HEK293T (cell line): ENCODE results near the gene OSBPL2.

Source experiments
- CTCF ChIA-PET: fragments of 350-600 bp; formaldehyde crosslinking; extraction: SDS; loops from one replicate; lab custom pipeline; 2021; ENCODE audit warnings: antibody characterized with exemption, inconsistent platforms; lab: Yijun Ruan, JAX
- POLR2A ChIA-PET: fragments of 350-600 bp; formaldehyde crosslinking; extraction: SDS; loops from one replicate; lab custom pipeline; 2020; ENCODE audit warnings: antibody characterized with exemption, inconsistent platforms; lab: Yijun Ruan, JAX
- DNase-seq: peaks from one replicate; pipeline ENCODE4 v3.0.0; 2012; ENCODE audit warnings: mixed read lengths; ENCODE audit errors: extremely low spot score
- ARNT ChIP-seq: fragments of 450-650 bp; IDR thresholded peaks from 2 replicates; pipeline ENCODE4 v1.6.1; 2017; ENCODE audit warnings: mild to moderate bottlenecking
- BHLHE40 ChIP-seq: fragments of 450-650 bp; IDR thresholded peaks from 2 replicates; pipeline ENCODE4 v1.6.1; 2016; ENCODE audit warnings: mild to moderate bottlenecking, moderate library complexity, borderline replicate concordance
- CTBP1 ChIP-seq: fragments of 450-650 bp; IDR thresholded peaks from 2 replicates; pipeline ENCODE4 v1.6.1; 2016; ENCODE audit warnings: borderline replicate concordance
- ELF4 ChIP-seq: fragments of 450-650 bp; IDR thresholded peaks from 2 replicates; pipeline ENCODE4 v1.6.1; 2017; ENCODE audit warnings: antibody characterized with exemption
- FOXA1 ChIP-seq: fragments of 450-650 bp; IDR thresholded peaks from 2 replicates; pipeline ENCODE4 v1.6.1; 2016; ENCODE audit warnings: mild to moderate bottlenecking
- FOXK2 ChIP-seq: fragments of 450-650 bp; IDR thresholded peaks from 2 replicates; pipeline ENCODE4 v1.6.1; 2016; ENCODE audit warnings: mild to moderate bottlenecking
- FOXM1 ChIP-seq: fragments of 450-650 bp; IDR thresholded peaks from 2 replicates; pipeline ENCODE4 v1.6.1; 2017; ENCODE audit warnings: mild to moderate bottlenecking, borderline replicate concordance
- HDGF ChIP-seq: fragments of 450-650 bp; IDR thresholded peaks from 2 replicates; pipeline ENCODE4 v1.6.1; 2017; ENCODE audit warnings: antibody characterized with exemption, borderline replicate concordance
- L3MBTL2 ChIP-seq: fragments of 450-650 bp; conservative IDR thresholded peaks from 2 replicates; pipeline ENCODE4 v1.6.1; 2016; ENCODE audit warnings: mild to moderate bottlenecking
- LEF1 ChIP-seq: fragments of 450-650 bp; IDR thresholded peaks from 2 replicates; pipeline ENCODE4 v1.6.1; 2017; ENCODE audit warnings: mild to moderate bottlenecking, borderline replicate concordance
- NFRKB ChIP-seq: fragments of 450-650 bp; IDR thresholded peaks from 2 replicates; pipeline ENCODE4 v1.6.1; 2016; ENCODE audit warnings: mild to moderate bottlenecking, moderate library complexity
- SP1 ChIP-seq: fragments of 450-650 bp; IDR thresholded peaks from 2 replicates; pipeline ENCODE4 v1.6.1; 2017
- SUZ12 ChIP-seq: fragments of 450-650 bp; IDR thresholded peaks from 2 replicates; pipeline ENCODE4 v1.6.1; 2016; ENCODE audit warnings: mild to moderate bottlenecking
- TARDBP ChIP-seq: fragments of 450-650 bp; IDR thresholded peaks from 2 replicates; pipeline ENCODE4 v1.6.1; 2016
- ZNF384 ChIP-seq: fragments of 450-650 bp; IDR thresholded peaks from 2 replicates; pipeline ENCODE4 v1.6.1; 2016
- TF ChIP-seq, protein P1 (sequence below): fragments of 450-650 bp; IDR thresholded peaks from 2 replicates; pipeline ENCODE4 v1.6.1; 2016

OSBPL2 gene

DNA sequence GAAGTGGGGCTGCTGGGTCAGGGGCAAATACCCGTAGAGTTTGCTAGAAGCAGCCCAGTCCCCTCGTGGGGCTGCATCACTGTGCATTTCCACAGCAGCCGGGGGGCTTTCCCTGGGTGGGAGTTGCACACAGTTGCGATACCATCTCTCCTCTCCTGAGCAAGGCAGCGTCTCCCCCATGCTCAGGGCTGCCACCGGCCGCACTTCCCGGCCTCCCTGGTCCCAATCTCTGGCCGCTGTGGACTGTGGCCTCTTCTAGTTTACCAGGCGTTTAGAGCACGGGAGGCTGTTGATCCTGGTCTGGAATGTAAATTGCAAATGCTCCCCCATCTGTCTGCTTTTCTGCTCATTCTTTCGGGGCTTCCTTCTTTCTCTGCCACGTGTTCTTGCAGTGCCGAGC is 31.1 kb downstream of the OSBPL2 start:
- TF ChIP-seq TARDBP (no peak), SP1 (no peak), NFRKB (no peak), ZNF384 (no peak), BHLHE40 (no peak), HDGF (no peak), ARNT (no peak), FOXA1 (no peak), CTBP1 (no peak), L3MBTL2 (no peak), SUZ12 (no peak), ELF4 (no peak)
- TF ChIP-seq, protein P1, sequence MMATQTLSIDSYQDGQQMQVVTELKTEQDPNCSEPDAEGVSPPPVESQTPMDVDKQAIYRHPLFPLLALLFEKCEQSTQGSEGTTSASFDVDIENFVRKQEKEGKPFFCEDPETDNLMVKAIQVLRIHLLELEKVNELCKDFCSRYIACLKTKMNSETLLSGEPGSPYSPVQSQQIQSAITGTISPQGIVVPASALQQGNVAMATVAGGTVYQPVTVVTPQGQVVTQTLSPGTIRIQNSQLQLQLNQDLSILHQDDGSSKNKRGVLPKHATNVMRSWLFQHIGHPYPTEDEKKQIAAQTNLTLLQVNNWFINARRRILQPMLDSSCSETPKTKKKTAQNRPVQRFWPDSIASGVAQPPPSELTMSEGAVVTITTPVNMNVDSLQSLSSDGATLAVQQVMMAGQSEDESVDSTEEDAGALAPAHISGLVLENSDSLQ: no peak
- no peak for DNase-seq
- POLR2A ChIA-PET: no interaction called here
- CTCF ChIA-PET: no interaction called here

DNA sequence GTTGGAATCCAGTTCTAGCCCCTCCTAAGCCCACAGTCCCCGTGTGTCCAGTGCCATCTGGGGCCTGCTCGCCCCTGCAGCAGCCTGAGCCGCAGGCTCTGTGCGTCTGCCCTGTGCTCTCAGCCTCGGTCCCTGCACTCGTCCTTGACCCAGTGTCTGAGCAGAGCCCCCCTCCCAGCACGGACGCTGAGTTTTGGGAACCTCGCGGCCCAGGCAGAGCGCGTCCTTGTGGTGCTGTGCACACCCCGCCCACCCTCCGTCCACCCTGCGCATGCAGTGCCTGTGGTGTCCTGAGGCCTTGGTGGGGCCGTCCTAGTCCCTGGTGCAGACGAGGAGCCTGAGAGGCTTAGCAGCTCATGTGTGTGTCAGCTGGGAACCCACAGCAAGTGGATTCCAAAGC is 31.6 kb downstream of the OSBPL2 start:
- CTCF ChIA-PET: no interaction called here
- POLR2A ChIA-PET: no interaction called here
- no peak for DNase-seq
- TF ChIP-seq LEF1 (no peak), NFRKB (no peak), FOXA1 (no peak), ARNT (no peak), CTBP1 (no peak), ZNF384 (no peak), ELF4 (no peak)

DNA sequence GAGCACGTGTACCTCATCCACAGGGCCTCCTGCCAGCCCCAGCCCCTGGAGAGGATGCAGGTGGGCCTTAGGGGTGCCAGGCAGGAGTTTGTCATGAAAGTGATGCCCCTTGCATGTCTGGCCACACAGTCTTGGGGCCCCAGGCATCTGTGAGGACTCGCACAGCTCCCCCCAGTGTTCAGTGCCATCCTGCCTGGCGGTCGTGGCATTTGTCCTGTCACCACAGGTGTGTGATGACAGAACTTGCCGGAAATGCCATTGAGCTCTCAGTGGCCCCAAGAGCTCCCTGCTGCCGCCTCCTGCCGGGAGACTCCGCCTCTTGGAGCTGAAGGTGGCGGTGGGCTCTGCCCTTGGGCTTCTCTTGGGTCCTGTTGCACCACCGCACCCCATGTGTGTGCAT is 33.9 kb downstream of the OSBPL2 start:
- CTCF ChIA-PET: no interaction called here
- TF ChIP-seq, protein P1: no peak
- TF ChIP-seq LEF1 (no peak), BHLHE40 (no peak), NFRKB (no peak), TARDBP (no peak), HDGF (no peak), SP1 (no peak), ARNT (no peak), FOXK2 (no peak)
- no peak for DNase-seq

DNA sequence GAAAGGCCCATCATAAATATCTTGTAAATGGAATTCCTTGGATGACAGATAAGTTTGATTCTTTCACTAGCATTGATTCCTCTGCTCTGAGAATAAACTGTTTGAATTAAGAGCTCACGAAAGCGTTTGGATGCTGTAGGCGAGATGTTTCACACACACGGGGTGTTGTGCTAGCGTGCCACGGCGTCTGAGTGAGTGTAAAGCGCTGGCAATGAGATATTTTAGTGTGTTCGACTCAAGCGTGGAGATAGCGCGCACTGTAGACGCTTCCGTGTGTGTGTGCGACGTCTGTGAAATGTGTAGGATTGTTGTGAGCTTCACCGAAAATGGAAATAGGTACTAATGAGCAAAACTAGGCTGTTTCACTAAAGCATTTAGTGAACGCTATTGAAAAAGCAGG is 35.1 kb downstream of the OSBPL2 start:
- TF ChIP-seq L3MBTL2 (no peak), HDGF (no peak), BHLHE40 (no peak), SUZ12 (no peak), FOXA1 (no peak), ZNF384 (no peak), LEF1 (no peak), ARNT (no peak), TARDBP (no peak), NFRKB (no peak), ELF4 (no peak), SP1 (no peak), FOXK2 (no peak), CTBP1 (no peak)
- TF ChIP-seq, protein P1: no peak
- no peak for DNase-seq
- ChIA-PET POLR2A (no interaction called here), CTCF (no interaction called here)

More for the DNA sequence above, 33.9 kb downstream of the OSBPL2 start:
- POLR2A ChIA-PET: no interaction called here

DNA sequence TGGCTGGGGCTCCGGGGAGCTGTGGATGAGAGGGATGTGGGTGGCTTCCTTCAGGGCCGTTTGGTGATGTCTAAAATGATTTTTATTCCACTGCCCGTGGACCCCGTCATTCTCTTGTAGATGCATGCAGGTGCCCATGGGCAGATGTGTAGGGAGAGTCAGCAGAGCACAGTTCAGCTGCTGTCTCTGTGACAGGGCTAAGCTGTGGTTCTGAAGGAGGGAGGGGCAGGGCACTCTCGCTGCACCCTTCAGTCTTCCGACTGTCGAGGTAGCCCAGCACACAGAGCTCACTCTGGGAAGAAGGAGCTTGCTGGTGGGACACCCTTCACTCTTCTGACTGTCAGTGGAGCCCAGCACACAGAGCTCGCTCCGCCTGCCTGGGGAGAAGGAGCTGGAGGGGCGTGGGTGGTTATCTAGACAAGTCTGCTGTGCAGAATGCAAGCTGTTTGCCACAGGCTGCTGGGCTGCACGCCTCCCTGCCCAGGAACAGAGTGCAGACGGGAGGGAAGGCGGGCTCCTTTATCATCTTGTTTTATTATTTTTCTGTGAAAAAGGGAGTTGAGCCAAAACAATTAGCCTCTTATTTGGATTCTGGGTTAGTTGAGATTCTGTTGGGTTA is 36.1 kb downstream of the OSBPL2 start:
- POLR2A ChIA-PET: no interaction called here
- DNase-seq: no peak
- CTCF ChIA-PET: no interaction called here
- TF ChIP-seq TARDBP (no peak), ARNT (no peak), SUZ12 (no peak), L3MBTL2 (no peak), CTBP1 (no peak), HDGF (no peak), ELF4 (no peak), FOXA1 (no peak), ZNF384 (no peak), SP1 (no peak), NFRKB (no peak)

DNA sequence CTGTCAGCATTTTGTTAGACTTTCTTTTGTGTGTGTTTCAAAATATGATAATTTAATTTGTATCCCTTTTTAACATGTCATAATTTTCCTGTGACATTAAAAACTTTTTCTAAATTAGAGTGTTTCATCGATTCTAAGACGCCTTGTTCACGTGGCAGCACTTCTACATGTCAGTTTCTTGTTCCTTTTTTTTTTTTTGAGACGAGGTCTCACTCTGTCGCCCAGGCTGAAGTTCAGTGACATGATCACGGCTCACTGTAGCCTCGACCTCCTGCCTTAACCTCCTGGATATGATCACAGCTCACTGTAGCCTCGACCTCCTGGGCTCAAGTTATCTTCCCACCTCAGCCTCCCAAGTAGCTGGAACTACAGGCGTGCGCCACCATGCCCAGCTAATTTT is 36.9 kb downstream of the OSBPL2 start:
- POLR2A ChIA-PET: no interaction called here
- TF ChIP-seq FOXK2 (no peak), L3MBTL2 (no peak), BHLHE40 (no peak), ELF4 (no peak), HDGF (no peak), LEF1 (no peak), SP1 (no peak), SUZ12 (no peak), FOXM1 (no peak), ARNT (no peak), NFRKB (no peak), TARDBP (no peak), FOXA1 (no peak), ZNF384 (no peak), CTBP1 (no peak)
- TF ChIP-seq, protein P1: no peak
- no peak for DNase-seq
- CTCF ChIA-PET: interaction anchor here (0.6 kb wide), 1 partner anchor 107 kb away, joined by 3 read pairs; no protein-coding TSS in a partner anchor
